HL-60/S4 treated with phorbol 12-myristate 13-acetate at 8.2 ng/mL for 4 days and 3 days (cell line): ENCODE data around the gene KIAA1217.

Source experiments
- in situ Hi-C: fragments of 300-500 bp; cut with MboI; formaldehyde crosslinking; loops from 2 replicates; pipeline ENCODE4 v1.15.0; 2022; ENCODE audit warnings: low sequenced_read_pairs

KIAA1217 gene

DNA sequence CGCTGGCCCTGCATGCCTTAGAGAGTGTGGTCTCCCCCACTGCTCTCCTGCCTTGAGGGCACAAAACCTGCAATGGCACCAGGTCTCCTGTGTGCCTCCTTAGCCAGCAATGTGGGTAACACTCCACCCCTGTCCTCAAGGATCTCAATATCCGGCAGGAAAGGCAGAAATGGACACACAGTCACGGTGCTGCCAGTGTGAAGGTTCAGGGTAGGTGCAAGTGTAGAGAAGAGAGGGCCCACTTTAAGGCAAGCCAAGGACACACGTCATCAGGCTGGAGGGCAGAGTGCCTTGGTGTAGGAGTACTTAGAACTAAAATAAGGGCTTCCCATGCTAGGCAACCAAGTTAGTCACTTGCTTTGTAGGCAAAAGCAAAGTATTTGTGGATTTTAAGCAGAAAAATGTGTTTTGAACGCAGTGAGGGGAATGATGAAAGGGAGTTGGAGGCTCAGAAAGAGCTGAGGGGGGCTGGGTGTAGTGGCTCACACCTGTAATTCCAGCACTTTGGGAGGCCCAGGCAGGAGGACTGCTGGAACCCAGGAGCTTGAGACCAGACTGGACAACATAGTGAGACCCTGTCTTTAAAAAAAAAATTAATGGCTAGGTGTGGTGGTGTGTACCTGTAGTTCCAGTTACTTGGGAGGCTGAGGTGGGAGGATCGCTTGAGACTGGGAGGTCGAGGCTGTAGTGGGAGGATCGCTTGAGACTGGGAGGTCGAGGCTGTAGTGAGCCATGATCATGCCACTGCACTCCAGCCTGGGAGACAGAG, 361.9 kb downstream of the KIAA1217 start:
- in situ Hi-C loops, result no loop called here

DNA sequence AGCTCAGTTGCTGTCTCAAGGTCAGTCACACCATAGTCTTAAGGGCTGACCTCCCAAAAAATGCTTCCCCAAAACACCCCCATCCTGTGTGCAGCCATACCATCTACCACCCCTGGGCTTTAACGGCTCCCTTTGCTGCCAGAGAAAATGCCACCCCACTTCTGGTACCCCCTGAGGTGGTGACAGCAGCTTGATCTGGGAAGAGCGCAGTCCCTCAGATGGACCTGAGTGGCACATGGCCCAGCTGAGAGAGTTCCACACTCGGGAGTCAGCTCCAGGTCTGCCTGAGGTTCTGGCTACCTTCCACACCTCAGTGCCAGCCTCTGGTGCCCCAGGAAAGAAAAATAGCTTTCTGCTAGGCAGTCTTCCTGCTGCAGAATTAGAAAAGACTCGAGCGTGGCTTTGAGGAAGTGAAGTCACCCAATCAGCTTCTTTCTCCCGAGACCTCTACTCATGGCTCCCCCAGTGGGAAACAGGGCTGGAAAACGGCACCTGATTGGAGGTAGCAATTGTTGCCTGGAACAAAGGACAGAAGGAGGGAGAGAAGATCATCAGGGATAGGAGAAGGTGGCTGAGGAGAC, 363.0 kb downstream of the KIAA1217 start:
- in situ Hi-C loops, result no loop called here

DNA sequence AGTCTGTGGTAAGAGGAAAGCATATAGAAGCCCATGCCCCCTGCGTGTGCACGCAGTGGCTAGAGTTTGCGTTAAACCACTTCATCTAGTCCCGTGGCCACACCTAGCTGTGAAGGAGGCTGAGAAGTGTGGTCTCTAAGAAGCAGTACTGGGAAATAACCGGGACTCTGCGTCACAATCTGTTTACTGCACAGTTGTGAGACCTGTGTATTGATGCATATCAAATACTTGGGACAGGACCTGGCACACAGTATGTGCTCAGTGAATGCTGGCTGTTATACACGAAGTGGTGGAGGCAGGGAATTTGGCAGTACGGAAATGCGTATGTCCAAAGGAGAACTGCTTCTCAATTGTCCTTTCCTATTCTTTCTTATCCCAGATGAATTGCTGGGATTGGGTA, 365.2 kb downstream of the KIAA1217 start:
- in situ Hi-C loops, result no loop called here

DNA sequence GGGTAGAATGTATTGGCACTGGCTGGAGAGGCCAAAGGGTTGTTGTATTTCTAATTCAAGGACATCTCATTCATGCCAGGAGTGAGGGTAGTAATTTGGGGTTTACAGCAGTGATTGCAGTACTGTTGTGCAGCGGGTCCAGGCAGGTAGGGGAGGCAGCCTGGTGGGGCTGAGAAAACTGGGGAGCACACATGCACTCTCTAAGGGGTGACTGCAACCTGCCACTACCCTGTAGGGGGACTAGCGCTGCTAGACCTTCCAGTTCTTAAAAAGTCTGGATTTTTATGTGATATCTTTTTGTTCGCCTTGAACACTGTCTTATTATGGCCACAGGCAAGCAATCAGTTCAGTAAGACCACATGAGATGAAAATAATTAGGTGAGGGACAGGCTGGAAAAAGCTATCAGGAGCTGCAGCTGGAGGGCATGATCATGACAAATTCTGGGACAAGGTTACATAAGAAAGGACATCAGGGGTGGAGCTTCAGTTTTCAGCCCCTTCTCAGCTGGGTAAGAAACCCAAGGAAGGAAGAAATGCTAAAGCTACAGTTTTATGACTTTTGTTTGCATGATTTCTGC, 365.7 kb downstream of the KIAA1217 start:
- in situ Hi-C loops, result no loop called here

DNA sequence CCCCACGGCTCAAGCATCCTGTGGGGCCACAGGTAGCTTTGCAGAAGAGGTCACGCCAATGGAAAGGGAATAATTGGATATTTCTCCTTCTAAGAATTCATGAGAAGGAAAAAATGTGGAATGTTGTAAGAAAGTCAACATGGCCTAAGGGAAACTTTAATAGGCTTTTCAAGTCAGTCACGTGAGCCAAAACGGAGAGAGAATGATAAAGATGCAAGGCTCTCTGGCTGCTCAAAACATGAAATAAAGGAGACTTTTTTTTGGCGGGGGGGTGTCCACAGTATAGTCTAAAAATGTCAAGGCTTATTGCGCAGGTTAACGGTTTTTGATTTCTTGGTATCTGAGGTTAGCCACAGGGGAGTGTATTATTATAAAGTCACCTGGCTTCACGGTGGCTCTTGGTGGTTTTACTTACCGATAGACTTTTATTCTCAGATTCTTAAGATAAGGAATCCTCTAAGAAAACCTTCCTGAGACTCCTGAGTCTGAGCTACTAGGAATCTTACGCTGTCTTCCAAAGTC, 366.6 kb downstream of the KIAA1217 start:
- in situ Hi-C loops, result no loop called here

DNA sequence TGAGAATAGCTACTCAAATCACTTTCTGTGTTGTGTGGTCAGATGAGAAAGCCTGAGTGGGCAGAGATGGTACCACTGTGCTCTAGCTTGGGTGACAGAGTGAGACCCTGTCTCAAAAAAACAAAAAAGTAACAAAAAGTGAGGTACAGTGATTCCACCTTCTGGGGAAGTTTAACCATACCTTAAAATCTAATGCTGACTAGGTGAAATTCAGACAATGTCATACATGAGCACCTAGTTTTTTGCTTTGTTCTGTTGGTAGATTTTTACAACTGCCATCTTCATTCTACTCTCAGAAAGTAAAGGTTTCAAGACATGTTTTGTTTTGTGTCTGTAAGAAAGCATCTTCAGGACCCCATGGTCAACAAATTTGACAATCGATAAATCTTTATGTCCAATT, 370.5 kb downstream of the KIAA1217 start:
- in situ Hi-C loops, result no loop called here

DNA sequence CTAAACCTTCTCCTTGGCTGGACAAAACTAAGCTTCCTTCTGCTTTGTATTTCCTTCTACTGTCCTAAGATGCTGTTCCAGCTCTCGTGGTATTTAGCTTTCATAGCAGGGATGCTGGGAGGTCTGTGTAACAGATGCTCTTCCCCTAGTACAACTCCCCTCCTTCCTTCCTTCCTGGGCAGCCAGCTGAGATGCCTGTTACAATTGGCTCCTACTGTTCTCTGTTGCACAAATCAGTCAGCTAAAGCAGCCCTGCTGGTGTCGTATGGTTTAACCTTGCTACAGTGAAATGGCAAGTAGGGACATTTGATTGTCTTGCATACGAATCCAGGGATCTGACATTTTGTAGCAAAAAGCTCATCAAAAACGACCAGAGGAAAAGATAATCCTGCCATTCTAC, 371.0 kb downstream of the KIAA1217 start:
- in situ Hi-C loops, result no loop called here

DNA sequence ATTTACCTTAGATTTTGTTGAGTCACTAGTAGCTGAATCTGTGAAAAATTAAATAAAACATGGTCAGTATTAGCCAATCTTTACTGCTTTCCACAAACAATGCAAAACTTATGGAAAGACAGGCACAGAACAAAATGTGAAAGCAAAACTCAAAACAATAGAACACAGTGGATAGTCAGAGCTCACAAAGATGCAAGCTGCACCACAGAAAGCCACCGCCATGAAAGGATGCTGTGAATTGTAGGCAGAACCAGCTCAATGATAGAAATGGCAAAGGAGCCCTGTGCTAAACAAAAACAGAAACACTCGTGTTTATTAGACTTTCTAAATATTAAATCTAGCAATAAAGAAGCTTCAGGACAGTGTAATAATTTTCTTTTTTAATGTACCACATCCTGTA, 380.3 kb downstream of the KIAA1217 start:
- in situ Hi-C loops, result no loop called here

DNA sequence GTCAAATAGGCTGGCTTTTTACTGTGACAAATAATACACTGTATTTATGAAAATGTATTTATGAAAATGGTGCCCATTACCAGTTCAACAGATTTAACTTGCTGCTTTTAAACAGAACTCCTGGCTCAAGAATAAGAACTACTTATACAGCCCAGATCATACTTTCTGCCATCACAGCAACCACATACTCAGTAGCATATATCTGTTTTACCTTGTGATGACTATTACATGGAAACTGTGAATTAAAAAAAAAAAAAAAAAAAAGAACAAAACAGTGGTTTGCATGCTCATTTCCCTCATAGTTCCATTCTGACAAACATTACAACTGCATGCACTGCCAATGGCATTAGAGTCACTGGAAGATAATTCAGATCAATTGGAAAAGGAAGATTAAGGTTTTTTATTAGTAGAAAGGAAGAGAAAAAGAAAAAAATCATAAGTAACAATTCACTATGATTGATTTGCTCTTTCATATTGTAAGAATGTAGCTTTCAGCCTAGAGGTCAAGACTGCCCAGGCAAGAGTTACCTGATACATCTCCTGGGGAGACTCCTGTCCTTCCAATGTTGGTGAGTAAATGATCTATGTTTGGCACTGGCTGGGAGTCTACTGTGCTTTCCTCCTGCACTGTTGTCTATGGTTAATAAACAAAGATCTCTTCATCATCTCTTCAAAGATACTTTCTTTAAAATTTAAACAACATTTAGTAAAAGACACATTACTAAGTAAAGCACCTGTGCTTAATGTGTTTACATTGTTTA, 381.9 kb downstream of the KIAA1217 start:
- in situ Hi-C loops, result no loop called here

DNA sequence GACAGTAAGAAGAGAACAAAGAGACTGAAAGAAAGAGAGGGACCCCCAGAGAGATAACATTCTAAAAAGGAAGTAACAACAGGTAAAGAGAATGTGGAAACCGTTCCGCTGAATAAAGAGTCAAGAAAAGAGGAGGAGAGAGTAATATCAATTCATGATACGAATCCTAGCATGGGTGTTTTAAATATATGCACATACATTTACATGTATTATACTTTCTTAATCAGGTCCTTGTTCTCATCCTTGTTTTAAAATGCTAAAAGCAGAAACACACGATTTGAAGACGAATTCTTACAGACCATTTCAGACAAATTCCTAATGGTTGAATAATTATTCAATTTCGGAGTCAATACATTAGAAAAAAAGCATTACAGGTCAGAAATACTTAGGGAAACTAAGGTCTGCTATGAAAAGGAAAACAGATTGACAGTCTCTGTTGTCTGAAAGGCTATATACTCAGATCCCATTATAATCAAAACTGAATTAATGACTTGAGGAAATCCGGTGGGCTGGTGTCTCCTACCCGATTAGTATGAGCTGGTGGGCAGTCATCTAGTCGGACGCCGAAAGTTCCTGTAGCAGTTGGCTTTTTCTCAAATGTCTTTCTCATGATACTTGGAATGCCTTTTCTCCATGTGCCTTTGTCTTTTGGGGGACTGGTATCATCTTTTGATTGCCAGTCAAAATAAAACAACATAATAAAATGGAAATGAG, 387.4 kb downstream of the KIAA1217 start:
- in situ Hi-C loops, result no loop called here

DNA sequence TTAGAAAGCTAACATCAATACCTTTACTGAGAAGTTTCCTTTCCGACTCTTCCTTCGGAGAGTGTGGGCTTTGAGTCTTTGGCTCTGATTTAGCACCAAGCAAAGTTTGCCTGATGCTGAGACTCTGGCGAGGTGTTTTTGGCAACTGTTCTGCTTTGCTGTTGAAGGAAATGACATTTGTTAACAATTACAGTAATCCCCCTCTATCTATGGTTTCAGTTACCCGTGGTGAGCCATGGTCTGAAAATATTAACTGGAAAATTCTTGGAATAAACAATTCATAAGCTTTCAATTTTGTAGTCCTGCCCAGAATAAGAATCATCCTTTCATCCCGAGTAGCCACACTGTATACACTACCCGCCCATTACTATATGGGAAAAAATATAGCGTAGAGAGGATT, 388.5 kb downstream of the KIAA1217 start:
- in situ Hi-C loops, result no loop called here
